Measurements from ENCODE around the gene ABCC6.
A peak's percentile ranks its signal among the peaks of the same experiment; 100 is the strongest.
"Not testable (repeated sequence)": the region's sequence is repeated elsewhere in the genome, so short reads cannot be mapped to it uniquely, and the experiment has no call there.

ABCC6 gene

DNA sequence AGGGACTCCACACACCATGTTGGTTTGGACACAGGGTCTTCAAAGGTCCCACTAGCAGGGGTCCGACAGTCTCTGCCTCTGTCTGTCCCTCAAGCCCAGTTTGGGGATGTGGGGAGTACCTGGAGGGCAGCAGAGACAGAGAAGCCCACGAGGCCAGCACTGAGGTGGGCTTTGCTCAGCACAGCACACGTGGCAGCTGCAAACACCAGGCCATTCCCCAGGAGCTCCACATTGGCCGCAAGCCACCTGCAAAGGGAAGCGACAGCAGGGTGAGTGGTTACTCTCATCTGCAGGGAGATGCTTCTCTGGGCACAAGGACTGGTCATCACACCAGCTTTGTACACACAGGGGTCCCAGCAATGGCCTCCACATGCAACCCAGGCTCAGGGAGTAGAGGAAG, 62.0 kb downstream of the ABCC6 start:
- DNase-seq (ENCODE audit: low spot score): no peak

DNA sequence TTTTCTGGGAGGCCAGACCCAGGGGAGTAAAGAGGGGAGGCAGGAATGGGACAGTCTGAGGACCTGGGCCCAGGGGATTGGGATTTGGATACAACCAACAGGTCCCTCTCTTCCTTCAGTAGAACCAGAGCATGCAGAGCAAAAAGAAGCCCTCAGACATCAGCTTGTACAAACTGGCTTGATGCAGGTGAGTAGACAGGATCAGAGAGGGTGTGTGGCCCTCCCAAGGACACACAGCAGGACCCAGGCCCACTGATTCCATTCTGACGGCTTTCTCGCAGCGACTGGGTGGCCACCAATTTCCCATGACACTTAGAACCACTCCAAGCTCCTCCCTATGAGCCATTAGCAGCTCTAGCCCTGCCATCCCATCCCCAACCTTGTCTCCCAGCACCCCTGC, 63.6 kb downstream of the ABCC6 start:
- DNase-seq (ENCODE audit: low spot score): no peak

DNA sequence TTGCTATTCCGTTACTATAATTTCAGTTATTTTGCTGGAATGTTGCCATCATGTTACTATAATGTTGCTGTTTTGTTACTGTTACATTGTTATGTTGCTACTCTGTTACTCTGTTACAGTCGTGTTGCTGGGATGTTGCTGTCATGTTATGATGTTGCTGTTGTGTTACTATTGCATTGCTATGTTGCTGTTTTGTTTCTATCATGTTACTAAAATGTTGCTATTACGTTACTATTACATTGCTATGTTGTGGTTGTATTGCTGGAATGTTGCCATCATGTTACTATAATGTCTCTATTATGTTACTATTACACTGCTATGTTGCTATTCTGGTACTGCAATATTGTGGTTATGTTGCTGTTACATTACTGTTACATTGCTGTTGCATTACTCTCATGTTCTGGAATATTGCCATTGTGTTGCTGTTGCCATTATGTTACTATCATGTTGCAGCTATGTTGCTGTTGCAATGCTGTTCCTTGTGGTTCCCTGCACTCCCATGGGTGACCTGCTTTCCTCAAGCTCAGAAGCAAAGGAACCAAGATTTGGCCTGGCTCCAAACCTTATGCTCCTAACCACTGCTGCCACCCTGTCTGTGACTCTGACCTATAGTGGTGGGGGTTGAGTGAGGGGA, 64.4 kb downstream of the ABCC6 start:
- DNase-seq (ENCODE audit: low spot score): no peak

DNA sequence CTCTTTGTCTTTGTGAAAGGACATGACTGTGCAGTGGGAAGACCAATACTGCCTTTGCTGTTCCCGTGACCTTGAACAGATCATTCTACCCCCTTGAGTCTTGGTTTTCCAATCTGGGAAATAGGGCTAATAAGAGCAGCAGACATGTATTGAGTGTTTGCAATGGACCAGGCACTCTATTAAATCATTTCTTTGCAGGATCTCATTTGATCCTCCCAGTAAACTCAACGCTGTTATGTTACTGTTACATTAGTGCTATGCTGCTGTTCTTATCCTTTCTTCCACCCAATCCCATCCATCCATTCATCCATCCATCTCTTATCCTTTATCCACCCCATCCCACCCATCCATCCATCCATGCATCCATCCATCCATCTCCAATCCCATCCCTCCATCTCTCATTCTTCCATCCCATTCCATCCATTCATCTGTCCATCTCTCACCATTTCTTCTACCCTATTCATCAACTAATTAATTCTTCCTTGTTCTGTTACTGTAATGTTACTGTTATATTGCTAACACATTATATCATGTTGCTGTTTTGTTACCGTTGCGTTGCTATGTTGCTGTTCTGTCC, 65.1 kb downstream of the ABCC6 start:
- DNase-seq (ENCODE audit: low spot score): no peak

DNA sequence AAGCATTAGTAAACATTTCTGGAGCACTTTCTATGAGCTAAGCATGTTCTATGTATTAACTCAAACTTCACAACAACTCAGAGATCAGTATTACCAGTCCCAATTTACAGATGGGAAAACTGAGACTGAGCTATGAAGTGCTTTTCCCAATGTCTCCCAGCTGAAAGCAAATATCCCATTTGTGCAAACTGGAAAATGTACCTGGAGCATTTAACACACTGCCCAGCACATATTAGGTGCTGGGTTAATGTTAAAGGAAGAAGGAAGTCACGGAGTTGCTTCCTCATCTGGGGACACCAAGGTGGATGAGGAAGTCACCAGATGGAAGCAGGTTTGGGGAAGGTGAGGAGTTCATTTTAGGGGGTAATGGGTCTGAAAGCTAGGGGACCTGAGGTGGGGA, 66.1 kb downstream of the ABCC6 start:
- DNase-seq (ENCODE audit: low spot score): no peak

DNA sequence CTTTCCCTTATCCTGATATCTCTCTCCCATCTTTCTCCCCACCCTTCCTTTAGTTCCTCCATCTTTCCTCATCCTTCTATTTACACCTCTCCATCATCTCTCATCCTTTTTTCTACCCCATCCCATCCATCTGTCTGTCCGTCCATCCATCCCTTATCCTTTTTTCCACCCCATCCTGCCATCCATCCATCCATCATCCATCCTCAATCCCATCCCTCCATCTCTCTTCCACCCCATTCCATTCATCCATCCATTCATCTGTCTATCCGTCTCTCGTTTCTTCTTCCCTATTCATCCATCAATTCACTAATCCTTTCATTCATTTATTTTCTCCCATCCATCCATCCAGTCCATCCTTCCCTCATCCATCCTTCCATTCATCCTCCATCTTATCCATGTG, 68.1 kb downstream of the ABCC6 start:
- no peak for DNase-seq (ENCODE audit: low spot score)

DNA sequence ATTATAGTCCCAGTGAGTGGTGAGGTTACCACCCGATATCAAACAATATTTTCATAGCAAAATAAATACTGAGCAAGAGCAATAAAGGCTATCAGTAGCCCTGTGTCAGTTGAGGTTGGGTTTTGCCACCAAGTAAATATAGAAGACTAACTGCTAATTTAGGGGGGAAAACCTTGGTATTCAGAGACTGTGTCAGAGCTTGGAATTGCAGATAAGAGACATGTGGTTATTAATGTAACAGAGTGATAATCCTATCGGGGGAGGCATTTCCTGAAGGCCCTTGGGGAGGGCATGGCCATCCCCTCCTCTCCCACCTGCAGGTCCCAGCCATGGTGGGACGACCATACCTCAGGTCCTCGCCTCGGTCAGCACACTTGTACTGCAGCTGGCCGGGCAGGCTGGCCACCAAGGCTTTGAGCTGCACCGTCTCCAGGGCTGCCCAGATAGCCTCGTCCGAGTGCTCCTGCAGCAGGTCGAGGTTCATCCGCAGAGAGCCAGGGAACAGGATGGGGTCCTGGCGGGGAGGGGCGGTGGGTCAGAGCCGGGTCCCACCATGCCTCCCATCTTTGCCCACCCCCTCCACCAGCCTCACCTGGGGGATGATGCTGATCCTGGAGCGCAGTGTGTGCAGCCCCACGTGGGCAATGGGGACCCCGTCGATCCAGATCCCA, 68.9 kb downstream of the ABCC6 start:
- no peak for DNase-seq (ENCODE audit: low spot score)

DNA sequence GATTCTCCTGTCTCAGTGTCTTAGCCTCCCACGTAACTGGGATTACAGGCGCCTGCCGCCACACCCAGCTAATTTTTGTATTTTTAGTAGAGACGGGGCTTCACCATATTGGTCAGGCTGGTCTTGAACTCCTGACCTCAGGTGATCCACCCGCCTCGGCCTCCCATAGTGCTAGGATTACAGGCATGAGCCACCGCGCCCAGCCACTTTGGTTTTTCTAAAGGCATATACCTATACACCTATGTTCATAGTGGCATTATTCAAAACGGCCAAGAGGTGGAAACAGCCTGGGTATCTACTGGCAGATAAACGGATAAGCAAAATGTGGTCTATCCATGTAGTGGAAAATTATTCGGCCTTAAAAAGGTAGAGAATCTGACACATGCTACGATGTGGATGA, 70.3 kb downstream of the ABCC6 start:
- DNase-seq (ENCODE audit: low spot score): not testable (repeated sequence)

DNA sequence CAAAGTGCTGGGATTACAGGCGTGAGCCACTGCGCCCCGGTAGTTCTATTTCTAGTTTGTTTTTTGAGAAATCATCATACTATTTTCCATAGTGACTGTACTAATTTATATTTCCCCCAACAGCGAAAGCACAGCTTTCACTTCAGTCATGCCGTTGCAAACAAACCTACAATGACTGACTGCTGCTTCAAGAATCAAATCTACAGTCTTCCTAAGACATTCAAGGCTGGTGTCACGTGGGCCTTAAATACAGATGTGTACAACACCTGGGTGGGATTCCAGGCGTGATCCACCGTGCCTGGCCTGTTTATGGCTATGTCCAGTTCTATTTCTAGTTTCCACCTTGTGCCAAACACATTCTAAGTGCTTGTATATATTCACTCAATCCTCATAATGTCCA, 72.0 kb downstream of the ABCC6 start:
- no peak for DNase-seq (ENCODE audit: low spot score)

DNA sequence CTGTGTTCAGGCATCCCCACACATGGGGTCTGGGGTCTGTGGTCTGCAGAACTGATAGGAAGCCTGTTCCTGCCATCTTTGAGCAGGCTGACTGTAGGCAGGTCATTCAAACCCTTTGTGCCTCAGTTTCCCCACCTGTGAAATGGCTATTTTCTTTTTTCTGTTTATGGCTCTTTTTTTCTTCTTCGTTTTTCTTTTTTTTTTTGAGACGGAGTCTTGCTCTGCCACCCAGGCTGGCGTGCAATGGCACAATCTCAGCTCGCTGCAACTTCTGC, 72.5 kb downstream of the ABCC6 start:
- DNase-seq (ENCODE audit: low spot score): no peak

DNA sequence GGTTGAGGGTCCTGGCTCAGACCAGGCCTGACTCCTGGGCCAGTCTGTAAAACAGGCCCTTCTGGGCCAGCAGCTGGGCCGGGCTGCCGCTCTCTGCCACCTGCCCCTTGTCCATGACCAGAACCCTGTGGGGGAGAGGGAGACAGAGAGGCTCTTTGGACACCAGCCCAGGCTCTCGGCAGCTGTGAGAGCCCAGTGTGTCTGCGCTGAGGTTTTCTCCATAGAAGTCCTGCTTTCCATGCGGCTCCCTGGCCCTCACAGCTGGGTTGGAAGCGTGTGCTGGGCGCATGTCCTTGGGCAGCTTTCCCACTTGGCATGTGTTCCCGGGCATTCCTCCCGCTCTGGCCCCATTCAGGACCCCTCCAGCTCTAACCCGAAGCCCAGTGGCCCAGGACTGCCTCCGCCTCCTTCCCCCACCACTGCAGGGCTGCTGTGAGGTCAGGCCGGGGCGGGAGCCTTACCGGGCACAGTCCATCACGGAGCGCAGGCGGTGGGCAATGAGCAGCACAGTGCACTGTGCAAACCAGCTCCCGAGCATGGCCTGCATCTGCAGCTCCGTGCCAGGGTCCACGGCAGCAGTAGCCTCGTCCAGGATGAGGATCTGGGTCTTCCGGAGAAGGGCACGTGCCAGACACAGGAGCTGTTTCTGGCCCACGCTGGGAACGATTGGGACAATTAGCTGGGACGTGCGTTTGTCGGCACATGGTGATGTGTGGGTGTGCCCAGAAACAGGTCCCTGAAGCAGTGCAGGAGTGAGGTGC, 73.0 kb downstream of the ABCC6 start:
- no peak for DNase-seq (ENCODE audit: low spot score)

DNA sequence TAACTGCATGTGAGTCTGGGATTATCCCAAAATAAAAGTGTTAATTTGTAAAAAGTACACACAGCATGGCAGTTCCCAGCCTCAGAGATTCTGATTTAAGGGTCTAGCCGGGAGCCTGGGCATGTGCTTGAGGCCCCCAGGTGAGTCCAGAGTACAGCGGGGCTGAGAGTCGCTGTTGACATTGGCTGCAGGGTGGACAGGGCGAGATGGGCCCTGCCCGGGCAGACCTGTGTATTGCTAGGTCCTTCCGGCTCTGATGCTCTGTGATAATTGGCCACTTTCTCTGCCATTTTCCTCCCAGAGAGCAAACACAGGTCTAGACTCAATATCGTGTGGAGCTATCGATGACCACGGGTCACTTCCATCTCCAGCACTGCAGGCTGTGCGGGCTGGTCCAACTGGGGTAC, 73.6 kb downstream of the ABCC6 start:
- DNase-seq (ENCODE audit: low spot score): no peak

DNA sequence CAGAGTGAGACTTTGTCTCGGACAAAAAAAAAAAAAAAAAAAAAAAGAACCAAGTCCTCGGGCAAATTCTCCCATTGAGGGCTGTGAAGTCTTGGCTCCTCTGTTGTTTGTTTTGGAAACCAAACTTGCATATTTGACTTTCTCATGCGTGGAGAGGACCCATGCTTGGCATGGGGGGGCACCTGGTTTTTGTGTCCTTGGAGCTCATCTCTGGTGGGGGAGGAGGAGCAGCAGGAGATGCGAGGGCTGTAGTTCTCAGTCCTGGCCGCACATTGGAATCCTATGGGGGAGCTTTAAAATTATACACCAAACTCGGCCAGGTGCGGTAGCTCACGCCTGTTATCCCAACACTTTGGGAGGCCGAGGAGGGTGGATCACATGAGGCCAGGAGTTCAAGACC, 74.5 kb downstream of the ABCC6 start:
- DNase-seq (ENCODE audit: low spot score): no peak

DNA sequence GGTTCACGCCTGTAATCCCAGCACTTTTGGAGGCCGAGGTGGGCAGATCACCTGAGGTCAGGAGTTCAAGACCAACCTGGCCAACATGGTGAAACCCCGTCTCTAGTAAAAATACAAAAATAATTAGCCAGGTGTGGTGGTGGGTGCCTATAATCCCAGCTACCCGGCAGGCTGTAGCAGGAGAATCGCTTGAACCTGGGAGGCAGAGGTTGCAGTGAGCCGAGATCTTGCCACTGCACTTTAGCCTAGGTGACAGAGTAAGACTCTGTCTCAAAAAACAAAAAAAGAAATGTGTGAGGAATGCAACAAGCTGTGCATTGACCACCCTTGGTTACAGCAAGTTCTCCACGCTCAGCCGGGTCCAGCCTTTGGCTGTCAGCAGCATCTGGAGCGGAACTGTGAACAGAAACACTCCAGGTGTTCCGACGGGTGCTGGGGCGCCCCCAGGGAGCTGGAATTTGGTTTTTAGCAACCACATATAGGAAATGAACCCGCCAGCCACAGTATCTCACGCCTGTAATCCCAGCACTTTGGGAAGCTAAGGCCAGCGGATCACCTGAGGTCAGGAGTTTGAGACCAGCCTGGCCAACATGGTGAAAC, 75.2 kb downstream of the ABCC6 start:
- DNase-seq (ENCODE audit: low spot score): not testable (repeated sequence)

DNA sequence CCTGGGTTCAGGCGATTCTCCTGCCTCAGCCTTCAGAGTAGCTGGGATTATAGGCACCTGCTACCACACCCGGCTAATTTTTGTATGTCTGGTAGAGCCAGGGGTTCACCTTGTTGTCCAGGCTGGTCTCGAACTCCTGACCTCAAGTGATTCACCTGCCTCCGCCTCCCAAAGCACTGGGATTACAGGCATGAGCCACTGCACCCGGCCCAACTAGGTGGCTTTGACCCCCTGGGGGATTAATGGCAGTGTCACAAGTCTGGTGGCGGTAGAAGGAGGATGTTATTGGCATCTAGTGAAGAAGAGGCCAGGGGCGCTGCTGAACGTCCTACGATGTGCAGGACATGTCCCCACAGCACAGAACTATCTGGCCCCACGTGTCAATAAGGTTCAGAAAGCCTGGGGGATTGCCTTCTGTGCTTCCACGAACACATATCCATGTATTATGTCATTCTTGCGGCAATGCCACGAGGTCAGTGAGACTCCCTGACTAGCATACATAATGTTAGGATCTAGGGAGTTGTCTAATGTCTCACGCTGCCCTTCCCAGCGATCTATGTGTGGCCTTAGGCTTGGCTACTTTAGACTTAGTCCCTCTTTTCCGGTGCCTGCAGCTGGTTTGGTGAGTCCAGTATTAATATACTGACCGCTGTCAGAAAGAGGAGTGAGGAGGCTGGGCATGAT, 75.8 kb downstream of the ABCC6 start:
- no peak for DNase-seq (ENCODE audit: low spot score)

DNA sequence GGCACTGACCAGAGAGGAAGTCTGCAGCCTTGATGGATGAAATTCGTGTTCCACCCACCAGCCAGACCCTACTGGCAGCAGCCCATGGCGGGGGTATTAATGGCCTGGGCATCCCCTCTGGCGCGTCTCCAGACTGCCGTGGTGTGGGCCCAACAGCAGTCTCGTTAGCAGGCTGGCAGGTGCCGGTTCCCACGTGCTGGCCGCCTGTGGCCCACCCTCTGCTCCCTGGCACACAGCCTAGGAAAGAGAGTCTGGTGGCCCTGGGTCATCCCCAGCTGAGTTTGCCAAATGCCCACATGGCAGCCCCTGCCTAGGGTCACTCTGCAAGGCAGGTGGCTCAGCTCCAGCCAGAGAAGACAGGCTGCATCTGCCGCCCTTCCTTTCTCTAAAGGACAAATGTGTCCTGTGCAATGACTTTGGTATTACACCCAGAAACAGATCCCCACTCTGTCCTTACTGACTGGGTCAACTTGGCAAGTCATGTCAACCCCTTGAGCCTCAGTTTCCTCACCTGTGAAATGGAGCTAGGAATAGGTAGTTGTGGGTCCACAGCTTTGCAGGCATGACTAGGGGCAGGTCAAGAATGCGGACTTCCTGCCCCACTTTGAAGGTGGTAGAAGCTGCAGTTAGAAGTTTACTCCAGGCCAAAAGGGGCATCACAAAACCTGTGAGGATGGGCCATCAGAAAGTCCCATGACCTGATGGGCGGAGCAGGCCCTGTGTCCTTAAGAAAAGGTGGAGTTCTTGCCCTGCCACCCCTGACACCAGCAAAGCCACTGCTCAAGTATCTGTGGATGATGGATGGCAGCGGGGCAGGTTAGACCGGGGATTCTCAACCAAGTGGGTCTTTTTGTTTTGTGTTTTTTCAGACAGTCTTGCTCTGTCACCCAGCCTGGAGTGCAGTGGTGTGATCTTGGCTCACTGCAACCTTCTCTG, 76.6 kb downstream of the ABCC6 start:
- no peak for DNase-seq (ENCODE audit: low spot score)

DNA sequence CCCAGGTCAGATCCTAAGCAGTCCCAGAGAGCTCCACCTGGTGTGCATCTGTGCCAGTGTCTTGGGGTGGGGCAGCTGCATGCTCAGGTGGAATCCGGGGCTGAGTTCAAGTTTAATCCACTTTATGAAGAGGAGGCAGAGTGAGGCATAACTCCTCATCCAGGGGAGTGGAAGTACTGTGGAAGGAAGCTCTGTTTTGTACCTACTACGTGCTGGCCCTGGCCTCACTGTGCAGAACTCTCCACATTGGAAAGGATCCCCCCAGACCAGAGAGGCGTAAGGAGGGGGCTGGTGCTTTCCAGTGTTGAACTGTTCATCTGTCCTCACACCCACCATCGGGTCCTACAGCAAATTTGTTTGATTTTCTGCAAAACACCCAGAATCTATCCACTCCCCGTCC, 78.0 kb downstream of the ABCC6 start:
- DNase-seq (ENCODE audit: low spot score): no peak

DNA sequence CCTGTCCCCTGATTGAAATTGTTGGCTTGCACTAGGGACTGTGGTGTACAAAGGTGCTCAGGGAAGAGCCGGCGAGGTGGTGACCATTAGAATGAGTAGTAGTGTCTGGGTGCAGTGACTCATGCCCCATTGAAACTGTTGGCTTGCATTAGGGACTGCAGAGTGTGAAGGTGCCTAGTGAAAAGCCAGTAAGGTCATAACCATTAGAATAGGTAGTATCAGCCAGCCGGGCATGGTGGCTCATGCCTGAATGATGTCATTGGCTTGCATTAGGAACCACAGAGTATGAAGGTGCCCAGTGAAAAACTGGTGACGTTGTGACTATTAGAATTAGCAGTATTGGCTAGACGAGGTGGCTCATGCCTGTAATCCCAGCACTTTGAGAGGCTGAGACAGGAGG, 78.9 kb downstream of the ABCC6 start:
- no peak for DNase-seq (ENCODE audit: low spot score)

DNA sequence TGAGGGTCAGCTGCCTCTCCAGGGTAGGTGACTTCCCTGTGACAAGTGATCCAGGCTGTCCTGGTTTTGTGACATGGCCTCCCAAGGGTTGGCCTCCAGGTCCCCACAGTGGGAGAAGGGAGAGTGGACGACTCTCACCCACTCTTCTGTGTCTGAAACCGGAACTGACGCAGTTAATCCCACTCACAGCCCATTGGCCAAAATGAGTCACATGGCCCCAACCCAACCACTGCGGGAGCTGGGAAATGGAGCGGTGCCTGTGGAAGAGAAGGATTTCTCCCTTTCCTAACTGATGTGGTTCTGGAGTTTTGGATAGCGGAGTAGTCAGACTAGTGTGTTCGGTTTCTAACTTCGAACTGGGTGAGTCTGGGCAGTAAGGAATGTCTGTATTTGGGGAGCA, 79.4 kb downstream of the ABCC6 start:
- no peak for DNase-seq (ENCODE audit: low spot score)

DNA sequence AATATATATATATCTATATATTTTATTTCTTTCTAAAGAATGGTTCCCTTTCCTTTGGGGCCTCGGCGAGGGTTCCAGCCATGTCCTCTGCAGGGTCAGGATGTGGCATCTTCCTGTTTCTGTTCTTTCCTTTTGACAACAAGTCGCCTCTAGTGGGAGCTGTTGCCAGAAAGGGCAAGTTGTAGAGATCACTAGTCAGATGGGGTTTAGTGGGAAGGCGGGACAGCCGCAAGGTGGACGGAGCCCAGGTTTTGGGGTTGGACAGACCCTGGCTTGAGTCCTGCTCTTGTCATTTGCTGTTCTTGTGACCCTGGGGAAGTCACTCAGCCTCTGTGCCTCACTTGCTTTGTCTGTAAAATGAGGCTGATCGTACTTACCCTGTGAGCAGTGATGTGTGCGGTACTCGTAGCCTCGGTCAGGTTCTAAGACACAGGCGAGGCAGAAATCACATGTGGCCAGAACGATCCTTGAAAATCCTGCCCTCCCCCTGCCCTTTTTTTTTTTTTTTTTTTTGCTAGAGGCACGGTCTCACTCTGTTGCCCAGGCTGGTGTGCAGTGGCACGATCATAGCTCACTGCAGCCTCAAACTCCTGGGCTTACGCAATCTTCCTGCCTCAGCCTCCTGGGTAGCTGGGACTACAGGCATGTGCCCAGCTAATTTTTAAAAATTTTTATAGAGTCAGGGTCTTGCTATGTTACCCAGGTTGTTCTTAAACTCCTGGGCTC, 80.1 kb downstream of the ABCC6 start:
- DNase-seq (ENCODE audit: low spot score): peak; percentile 36
